HFFc6 (cell line): ENCODE results near the gene ZNF33A. TPM values are rescaled to one million over a fixed set of nuclear protein-coding genes. Genes with fewer than 3 reads are reported as not detected.

ENCODE experiments used
- DNase-seq: peaks from one replicate; pipeline ENCODE4 v3.0.0-alpha.2; 2018
- H3K27ac Mint-ChIP-seq: 2 replicates; pipeline ENCODE4 v1.8.0; 2020; ENCODE audit warnings: mild to moderate bottlenecking, mixed read lengths
- H3K27me3 Mint-ChIP-seq: 2 replicates; pipeline ENCODE4 v1.8.0; 2021; ENCODE audit warnings: mild to moderate bottlenecking, moderate library complexity, mixed read lengths; ENCODE audit not compliant: insufficient read depth
- H3K36me3 Mint-ChIP-seq: 2 replicates; pipeline ENCODE4 v1.8.0; 2021; ENCODE audit warnings: low read depth, mixed read lengths
- H3K4me1 Mint-ChIP-seq: 2 replicates; pipeline ENCODE4 v1.8.0; 2020; ENCODE audit warnings: low read depth, mixed read lengths
- H3K4me3 Mint-ChIP-seq: 2 replicates; pipeline ENCODE4 v1.8.0; 2020; ENCODE audit warnings: mild to moderate bottlenecking, moderate library complexity, mixed read lengths
- H3K9me3 Mint-ChIP-seq: 2 replicates; pipeline ENCODE4 v1.8.0; 2020; ENCODE audit warnings: mild to moderate bottlenecking, mixed read lengths
- total RNA-seq, 6 experiments: library from RNA; stranded (reverse); fragmentation: NEBNext Ultra II Directional; extraction: Animal tissue kit (Norgen Biotek cat#: 25700); gene quantifications; 2 replicates in 1 of 6; 3 replicates in 5 of 6; pipeline ENCODE4 v1.2.3, GENCODE V29; 2021
- TF ChIP-seq, protein P1 (sequence below): fragments of 200-600 bp; sonication (generic); IDR thresholded peaks from 2 replicates; pipeline ENCODE4 v1.5.0; 2021; ENCODE audit warnings: antibody characterized with exemption, mild to moderate bottlenecking

The ZNF33A gene
- total RNA-seq, 6 experiments from 2014 or later, result 9.5 to 12.7 (median 10.2) TPM

DNA sequence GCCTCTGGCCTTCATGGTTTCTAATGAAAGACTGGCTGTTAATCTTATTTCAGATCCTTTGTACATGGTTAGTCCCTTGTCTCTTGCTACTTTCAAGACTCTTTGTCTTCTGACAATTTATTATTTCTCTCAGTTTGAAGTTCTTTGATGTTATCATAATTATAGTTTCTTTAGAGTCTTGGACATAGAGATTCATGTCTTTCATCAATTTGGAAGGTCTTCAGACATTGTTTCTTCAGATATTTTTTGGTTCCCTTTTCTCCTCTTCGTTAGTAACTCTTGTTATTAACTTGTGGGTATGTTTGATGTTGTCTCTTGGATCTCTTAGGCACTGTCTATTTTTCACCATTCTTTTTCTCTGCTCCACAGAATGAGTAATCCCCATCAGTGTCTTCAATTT is 92.4 kb downstream of the ZNF33A start:
- TF ChIP-seq, protein P1, sequence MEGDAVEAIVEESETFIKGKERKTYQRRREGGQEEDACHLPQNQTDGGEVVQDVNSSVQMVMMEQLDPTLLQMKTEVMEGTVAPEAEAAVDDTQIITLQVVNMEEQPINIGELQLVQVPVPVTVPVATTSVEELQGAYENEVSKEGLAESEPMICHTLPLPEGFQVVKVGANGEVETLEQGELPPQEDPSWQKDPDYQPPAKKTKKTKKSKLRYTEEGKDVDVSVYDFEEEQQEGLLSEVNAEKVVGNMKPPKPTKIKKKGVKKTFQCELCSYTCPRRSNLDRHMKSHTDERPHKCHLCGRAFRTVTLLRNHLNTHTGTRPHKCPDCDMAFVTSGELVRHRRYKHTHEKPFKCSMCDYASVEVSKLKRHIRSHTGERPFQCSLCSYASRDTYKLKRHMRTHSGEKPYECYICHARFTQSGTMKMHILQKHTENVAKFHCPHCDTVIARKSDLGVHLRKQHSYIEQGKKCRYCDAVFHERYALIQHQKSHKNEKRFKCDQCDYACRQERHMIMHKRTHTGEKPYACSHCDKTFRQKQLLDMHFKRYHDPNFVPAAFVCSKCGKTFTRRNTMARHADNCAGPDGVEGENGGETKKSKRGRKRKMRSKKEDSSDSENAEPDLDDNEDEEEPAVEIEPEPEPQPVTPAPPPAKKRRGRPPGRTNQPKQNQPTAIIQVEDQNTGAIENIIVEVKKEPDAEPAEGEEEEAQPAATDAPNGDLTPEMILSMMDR, result no peak
- Mint-ChIP-seq H3K9me3 (peaks cover 51% of the 10 kb centered on the region), H3K27ac (no peak overlapping the region), H3K4me1 (no peaks in the 10 kb centered on the region), H3K27me3 (no peaks in the 10 kb centered on the region), H3K36me3 (peaks cover 100% of the 10 kb centered on the region), H3K4me3 (no peak overlapping the region)
- no peak for DNase-seq

DNA sequence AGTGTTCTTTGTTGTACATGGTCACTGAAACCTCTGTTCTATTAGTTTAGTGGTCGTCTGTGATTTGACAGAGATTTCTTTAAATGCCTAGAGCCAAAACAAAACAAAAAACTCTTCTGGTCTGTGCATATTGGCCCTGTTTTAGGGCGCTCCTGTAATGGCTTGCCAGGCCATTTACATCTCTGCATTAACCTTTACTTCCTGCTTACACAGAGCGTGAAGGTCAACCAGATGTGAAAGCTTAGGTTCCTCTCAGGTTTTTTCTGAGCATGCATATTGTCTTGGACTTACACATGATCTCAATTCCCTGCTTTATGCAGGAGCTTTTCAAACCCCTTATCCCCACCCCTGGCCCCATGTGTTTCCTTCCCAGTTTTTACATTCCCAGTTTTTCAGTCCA is 93.3 kb downstream of the ZNF33A start:
- H3K4me3 Mint-ChIP-seq, result no peak overlapping the region
- TF ChIP-seq, protein P1, result no peak
- no peaks in the 10 kb centered on the region for H3K27me3 Mint-ChIP-seq
- peaks cover 100% of the 10 kb centered on the region for H3K36me3 Mint-ChIP-seq
- peaks cover 59% of the 10 kb centered on the region for H3K9me3 Mint-ChIP-seq
- H3K4me1 Mint-ChIP-seq, result no peaks in the 10 kb centered on the region
- DNase-seq, result no peak
- no peak overlapping the region for H3K27ac Mint-ChIP-seq

DNA sequence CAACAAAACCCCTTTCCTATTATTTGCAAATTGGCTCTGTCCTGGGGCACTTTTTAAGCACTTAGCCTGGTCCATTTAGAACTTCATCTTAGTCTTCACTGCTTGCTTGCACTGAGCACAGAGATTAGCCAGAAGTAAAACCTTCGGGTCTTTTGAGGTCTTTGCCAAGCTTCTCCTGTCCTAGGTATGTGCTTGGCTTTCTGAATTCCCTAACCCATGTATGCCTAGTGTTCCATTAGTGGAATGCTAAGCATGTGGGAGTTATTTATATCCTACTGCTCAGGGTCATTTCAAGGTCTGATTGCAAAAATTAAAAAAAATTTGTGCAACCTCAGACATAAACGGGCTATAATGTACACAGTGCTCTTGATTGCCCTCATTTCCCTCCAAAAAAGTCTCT is 101.7 kb downstream of the ZNF33A start:
- peaks cover 95% of the 10 kb centered on the region for H3K9me3 Mint-ChIP-seq
- no peak overlapping the region for H3K27ac Mint-ChIP-seq
- H3K36me3 Mint-ChIP-seq, result peaks cover 73% of the 10 kb centered on the region
- H3K4me1 Mint-ChIP-seq, result no peaks in the 10 kb centered on the region
- DNase-seq, result no peak
- H3K4me3 Mint-ChIP-seq, result no peak overlapping the region
- H3K27me3 Mint-ChIP-seq, result no peaks in the 10 kb centered on the region
- TF ChIP-seq, protein P1, result no peak

Other genes starting within 250 kb of the ZNF33A start
- gene ZNF248, start 153.1 kb upstream of the ZNF33A start, total RNA-seq, result 1 to 10 TPM; 3.9 to 6.3 (median 5.2) TPM
- gene ZNF25, start 34.0 kb upstream of the ZNF33A start, total RNA-seq, result 1 to 10 TPM; 6.2 to 7.2 (median 6.9) TPM
- 10 to 100 TPM in 4 of 6 experiments, 1 to 10 TPM in 2; 8.5 to 13.0 (median 11.9) TPM for gene ZNF37A, start 83.7 kb downstream of the ZNF33A start, total RNA-seq